ENCODE measurements around the gene PPP1R14C.

Gene PPP1R14C

DNA sequence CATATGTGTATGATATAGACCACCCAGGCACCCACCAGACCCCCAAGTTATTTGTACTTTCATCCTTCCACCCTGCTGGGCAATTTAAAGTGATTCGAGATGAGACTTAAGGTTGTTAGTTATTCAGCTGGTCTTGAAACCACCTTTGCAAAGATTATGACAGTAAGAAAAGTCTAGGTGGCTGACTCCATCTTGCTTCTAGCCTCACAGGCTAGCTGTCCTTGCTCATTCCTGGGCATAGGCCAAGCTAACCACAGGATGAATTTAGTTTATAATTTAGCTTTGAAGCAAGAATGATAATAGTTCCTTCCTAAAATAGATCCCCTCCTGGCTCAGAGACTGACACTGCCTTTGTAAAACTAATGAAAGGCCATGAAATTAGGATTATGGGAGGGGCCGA, 154.0 kb downstream of the PPP1R14C start:
- no peak for DNase-seq (ENCODE audit: low read depth)

DNA sequence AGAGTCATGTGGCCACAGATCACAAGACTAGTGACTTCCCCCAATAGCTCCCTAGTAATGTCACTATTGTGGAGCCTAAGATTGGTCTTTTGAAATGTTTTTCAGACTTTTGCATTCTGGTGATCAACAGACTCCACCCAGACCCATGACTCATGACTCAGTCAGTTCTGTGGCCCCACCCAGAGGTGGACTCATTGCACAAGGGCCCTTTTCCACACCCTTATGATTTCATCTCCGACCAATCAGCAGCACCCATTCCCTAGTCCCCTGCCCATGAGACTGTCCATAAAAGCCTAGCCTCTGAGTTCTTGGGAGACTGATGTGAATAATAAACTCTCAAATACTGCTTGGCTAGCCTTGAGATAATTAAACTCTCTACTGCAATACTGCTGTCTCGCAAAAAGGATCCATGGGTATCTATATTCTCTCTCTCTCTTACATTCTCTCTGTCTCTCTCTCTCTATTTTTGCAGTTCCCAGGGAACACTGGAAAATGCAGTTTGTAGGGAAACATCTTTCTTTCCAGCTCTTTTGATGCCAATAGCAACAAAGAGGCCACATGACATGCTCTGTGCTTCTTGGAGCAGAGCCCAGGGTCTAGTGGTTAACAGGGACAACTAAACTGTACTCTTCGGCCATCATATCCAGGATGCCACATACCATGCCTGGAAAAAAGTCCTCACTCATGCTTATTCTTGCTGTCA, 154.6 kb downstream of the PPP1R14C start:
- no peak for DNase-seq (ENCODE audit: low read depth)

DNA sequence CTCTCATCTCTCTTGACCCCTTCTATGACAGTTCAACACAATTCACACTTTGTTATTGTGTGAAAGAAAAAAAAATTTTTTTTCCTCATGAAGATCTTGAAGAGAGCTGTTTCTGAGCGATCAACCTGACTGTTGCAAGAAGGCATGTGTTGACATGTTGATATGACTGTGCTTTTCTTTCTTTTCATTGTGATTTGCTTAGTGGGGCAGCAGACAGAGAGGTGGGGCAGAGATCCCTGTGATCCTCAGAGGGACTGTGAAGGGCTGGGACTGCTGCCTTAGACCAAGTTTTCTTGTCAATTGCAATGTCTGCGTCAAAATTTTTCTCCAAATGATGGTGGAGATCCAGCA, 155.2 kb downstream of the PPP1R14C start:
- DNase-seq (ENCODE audit: low read depth) = no peak

DNA sequence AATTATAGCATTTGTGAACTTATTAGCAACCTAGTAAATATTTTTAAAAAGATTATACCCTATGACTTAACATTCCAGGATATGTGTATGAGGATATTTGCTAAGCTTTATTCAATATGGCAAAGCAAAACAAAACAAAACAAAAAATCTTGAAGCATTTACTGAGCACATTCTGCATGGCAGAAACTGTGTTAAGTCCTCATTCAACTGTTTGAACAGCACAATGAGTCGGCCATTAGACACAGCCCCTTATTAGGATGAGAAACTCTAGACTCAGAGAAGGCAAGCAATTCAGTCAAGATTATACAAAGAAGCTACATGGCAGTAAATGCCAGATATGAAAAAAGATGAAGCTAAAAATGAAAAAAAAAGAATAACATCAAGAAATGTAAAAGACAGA, 155.8 kb downstream of the PPP1R14C start:
- DNase-seq (ENCODE audit: low read depth) = no peak

All from T-helper 22 cell (primary cell).